Measurements from ENCODE around the gene DENND1A.

- TF ChIP-seq SUZ12 (IDR thresholded peaks at IDR 0.05; ENCODE audit: extremely low read depth, insufficient read depth, insufficient read length) (no peak), YY1 (IDR thresholded peaks at IDR 0.05; ENCODE audit: insufficient read depth, insufficient read length) (no peak), ZNF274 (IDR thresholded peaks at IDR 0.05; ENCODE audit: low read depth, low read length) (no peak)
Observed at GRCh38 chr9:123453076-123453667, 476.8 kb downstream of the DENND1A start.

Data from NT2/D1 (cell line).